MG63 (cell line): ENCODE measurements around the gene PTPRU. TPM values are rescaled to one million over a fixed set of nuclear protein-coding genes. Genes with fewer than 3 reads are reported as not detected.

ENCODE experiments used
- DNase-seq: peaks from one replicate; pipeline ENCODE4 v3.0.0-alpha.2; 2020
- H3K27me3 ChIP-seq: fragments of 250-450 bp; sonication (Bioruptor Pico); 2 replicates; pipeline ENCODE4 v1.5.1; 2020; ENCODE audit warnings: mild to moderate bottlenecking, moderate library complexity
- H3K36me3 ChIP-seq: fragments of 250-450 bp; sonication (Bioruptor Pico); 2 replicates; pipeline ENCODE4 v1.5.1; 2020; ENCODE audit warnings: mild to moderate bottlenecking, moderate library complexity
- H3K4me3 ChIP-seq: fragments of 250-450 bp; sonication (Bioruptor Pico); 2 replicates; pipeline ENCODE4 v1.5.1; 2020; ENCODE audit warnings: mild to moderate bottlenecking, moderate library complexity
- H3K9me3 ChIP-seq: fragments of 250-450 bp; sonication (Bioruptor Pico); 2 replicates; pipeline ENCODE4 v1.5.1; 2020; ENCODE audit warnings: mild to moderate bottlenecking, moderate library complexity
- total RNA-seq: library from RNA; depleted of rRNA; stranded (reverse); fragments of >200 nt; shearing (Covaris generic); gene quantifications from 2 replicates; pipeline ENCODE4 v1.2.3, GENCODE V29; 2014; ENCODE audit warnings: low replicate concordance

Gene PTPRU
- total RNA-seq, 1 experiment from 2014 or later: 6.4 TPM

DNA sequence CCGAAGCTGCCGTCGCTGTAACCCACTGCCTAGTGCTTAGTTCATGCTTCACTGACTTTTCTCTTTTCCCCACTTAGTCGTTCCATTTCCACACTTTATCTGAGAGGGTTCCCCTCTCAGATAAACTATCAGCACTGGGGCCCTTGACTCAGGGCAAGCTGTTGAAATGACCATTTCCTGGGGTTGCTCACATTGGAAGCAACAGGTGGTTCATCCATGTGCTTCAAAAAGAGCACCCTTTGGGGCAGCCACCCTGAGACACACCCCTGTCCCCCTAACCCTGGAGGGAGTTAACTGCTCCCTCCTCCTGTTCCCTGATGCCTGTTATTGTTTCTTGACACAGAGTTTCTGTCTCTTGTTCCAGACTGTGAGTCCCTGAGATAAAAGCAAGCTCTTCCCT lies 107.2 kb downstream of the PTPRU start:
- Histone ChIP-seq H3K27me3 (no peaks in the 10 kb centered on the region), H3K36me3 (no peaks in the 10 kb centered on the region), H3K9me3 (no peaks in the 10 kb centered on the region), H3K4me3 (no peak overlapping the region)
- DNase-seq: no peak

- Histone ChIP-seq H3K4me3 (no peak overlapping the region), H3K27me3 (no peaks in the 10 kb centered on the region), H3K9me3 (no peaks in the 10 kb centered on the region), H3K36me3 (no peaks in the 10 kb centered on the region)
- DNase-seq: no peak
These were observed 107.6 kb downstream of the PTPRU start for GRCh38 chr1:29343908-29344307.

- H3K4me3 ChIP-seq: no peak overlapping the region
- no peaks in the 10 kb centered on the region for H3K27me3 ChIP-seq
- no peaks in the 10 kb centered on the region for H3K36me3 ChIP-seq
- no peaks in the 10 kb centered on the region for H3K9me3 ChIP-seq
- no peak for DNase-seq
These were observed 108.0 kb downstream of the PTPRU start for GRCh38 chr1:29344336-29344735.

- no peaks in the 10 kb centered on the region for H3K36me3 ChIP-seq
- no peak overlapping the region for H3K4me3 ChIP-seq
- no peak for DNase-seq
- H3K27me3 ChIP-seq: no peaks in the 10 kb centered on the region
- H3K9me3 ChIP-seq: no peaks in the 10 kb centered on the region
These were observed 110.3 kb downstream of the PTPRU start for GRCh38 chr1:29346576-29346975.

- no peak overlapping the region for H3K4me3 ChIP-seq
- no peaks in the 10 kb centered on the region for H3K9me3 ChIP-seq
- no peaks in the 10 kb centered on the region for H3K36me3 ChIP-seq
- no peaks in the 10 kb centered on the region for H3K27me3 ChIP-seq
- no peak for DNase-seq
These were observed 113.7 kb downstream of the PTPRU start for GRCh38 chr1:29349871-29350491.

DNA sequence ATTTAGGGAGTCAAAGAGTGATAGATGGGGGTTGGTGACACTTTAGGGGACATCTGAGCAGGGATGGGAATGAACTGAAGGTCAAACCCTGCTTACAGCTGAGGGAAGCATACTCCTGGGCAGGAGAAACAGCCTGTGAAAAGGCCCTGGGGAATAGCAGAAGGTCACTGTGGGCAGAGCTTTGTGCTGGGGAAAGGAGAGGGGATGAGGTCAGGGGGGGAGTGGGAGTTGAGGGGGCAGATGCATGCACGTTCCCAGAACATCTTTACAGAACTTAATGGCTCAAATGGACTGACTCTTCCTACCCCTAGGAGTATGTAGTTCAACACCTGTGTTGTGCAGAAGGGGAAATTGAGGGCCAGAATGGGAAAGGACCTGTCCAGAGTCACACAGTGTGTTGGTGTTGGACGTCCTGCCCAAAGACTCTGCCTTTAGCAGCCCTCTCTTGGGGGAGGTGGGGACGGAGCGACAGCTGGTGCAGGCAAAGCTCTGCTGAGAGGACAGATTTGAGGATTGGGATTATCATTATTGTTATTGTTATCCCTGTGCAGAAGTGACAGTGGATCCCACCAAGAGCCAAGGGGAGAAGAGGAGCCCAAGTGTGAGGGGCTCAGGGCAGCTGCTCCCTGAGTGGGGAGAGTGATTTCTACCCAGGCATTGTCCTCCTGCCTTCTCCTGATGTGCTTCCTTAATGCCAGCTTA lies 116.5 kb downstream of the PTPRU start:
- no peaks in the 10 kb centered on the region for H3K9me3 ChIP-seq
- H3K36me3 ChIP-seq: no peaks in the 10 kb centered on the region
- DNase-seq: no peak
- no peaks in the 10 kb centered on the region for H3K27me3 ChIP-seq
- H3K4me3 ChIP-seq: no peak overlapping the region

DNA sequence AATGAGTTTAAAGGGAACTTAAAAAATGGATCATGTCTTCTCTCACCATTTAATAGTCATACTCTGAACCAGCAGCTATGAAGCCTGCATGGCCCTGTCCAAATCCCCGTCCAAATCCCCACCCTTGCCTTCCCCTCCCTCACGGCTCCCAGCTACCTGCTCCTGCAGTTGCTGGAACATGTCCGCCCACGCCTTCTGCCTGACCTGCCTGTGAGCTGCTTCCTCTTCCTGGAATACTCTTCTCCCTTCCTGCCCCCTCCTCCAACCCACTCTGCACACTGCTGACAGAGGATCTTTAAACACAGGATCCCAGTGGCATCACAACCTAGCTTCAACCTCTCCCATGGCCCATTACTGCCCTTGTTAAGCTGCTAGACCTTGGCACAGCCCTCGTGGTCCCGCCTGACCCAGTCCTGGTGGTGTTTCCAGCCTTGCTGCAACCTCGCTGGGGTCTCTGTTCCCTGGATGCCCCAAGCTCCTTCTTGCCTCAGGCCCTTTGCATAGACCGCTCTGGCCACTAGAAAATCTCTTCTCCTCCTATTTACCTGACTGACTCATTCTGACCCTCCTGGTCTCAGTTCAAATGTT lies 118.3 kb downstream of the PTPRU start:
- Histone ChIP-seq H3K4me3 (no peak overlapping the region), H3K27me3 (no peaks in the 10 kb centered on the region), H3K9me3 (no peaks in the 10 kb centered on the region), H3K36me3 (no peaks in the 10 kb centered on the region)
- DNase-seq: no peak

- DNase-seq: no peak
- no peaks in the 10 kb centered on the region for H3K36me3 ChIP-seq
- no peaks in the 10 kb centered on the region for H3K27me3 ChIP-seq
- no peaks in the 10 kb centered on the region for H3K9me3 ChIP-seq
- H3K4me3 ChIP-seq: no peak overlapping the region
These were observed 119.1 kb downstream of the PTPRU start for GRCh38 chr1:29355375-29355774.

DNA sequence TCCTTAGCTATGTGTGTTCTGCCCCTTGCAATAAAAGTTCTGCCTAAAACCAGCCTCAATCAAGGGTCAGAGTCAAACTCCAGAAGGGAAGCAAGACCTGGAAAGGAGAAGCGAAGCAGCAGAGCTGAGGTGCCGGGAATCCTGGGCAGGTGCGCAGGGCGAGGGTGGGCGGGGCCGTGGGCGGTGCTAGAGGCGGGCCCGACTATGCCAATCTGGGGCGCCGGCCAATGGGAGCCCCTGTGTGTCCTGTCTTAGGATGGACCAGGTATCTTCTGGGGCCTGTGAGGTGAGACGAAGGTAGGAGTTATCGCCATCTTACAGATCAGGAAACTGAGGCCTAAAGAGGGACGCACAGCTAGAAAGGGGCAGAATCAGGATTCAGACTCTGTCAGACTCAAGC lies 120.3 kb downstream of the PTPRU start:
- no peak for DNase-seq
- H3K4me3 ChIP-seq: no peak overlapping the region
- no peaks in the 10 kb centered on the region for H3K36me3 ChIP-seq
- no peaks in the 10 kb centered on the region for H3K27me3 ChIP-seq
- H3K9me3 ChIP-seq: no peaks in the 10 kb centered on the region

- Histone ChIP-seq H3K36me3 (no peaks in the 10 kb centered on the region), H3K9me3 (no peaks in the 10 kb centered on the region), H3K4me3 (no peak overlapping the region), H3K27me3 (no peaks in the 10 kb centered on the region)
- DNase-seq: no peak
These were observed 121.1 kb downstream of the PTPRU start for GRCh38 chr1:29357452-29357851.

DNA sequence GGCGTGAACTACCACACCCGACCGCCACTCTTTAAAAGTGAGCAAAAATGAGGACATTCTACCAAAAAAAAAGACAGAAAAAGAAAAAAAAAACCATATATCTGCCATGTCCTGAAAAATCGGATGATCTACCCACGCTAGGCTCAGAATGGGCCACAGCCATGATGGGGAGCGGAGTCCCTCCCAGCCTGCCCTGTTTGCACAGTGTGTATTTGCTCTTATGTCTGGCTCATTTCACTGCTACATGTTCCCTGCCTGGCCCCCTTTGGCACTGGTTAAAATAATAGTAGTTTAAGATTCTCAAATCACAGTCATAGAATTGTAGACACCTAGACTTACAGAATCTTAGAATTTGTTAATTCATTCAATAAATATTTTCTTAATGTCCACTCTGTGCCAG lies 121.9 kb downstream of the PTPRU start:
- Histone ChIP-seq H3K4me3 (no peak overlapping the region), H3K9me3 (no peaks in the 10 kb centered on the region), H3K27me3 (no peaks in the 10 kb centered on the region), H3K36me3 (no peaks in the 10 kb centered on the region)
- no peak for DNase-seq

- Histone ChIP-seq H3K9me3 (no peaks in the 10 kb centered on the region), H3K4me3 (no peak overlapping the region), H3K36me3 (no peaks in the 10 kb centered on the region), H3K27me3 (no peaks in the 10 kb centered on the region)
- no peak for DNase-seq
These were observed 124.4 kb downstream of the PTPRU start for GRCh38 chr1:29360768-29361167.

- Histone ChIP-seq H3K4me3 (no peak overlapping the region), H3K36me3 (no peaks in the 10 kb centered on the region), H3K27me3 (no peaks in the 10 kb centered on the region), H3K9me3 (no peaks in the 10 kb centered on the region)
- DNase-seq: no peak
These were observed 125.4 kb downstream of the PTPRU start for GRCh38 chr1:29361686-29362085.

GRCh38 chr1:29362116-29362515 lies 125.8 kb downstream of the PTPRU start:
- Histone ChIP-seq H3K36me3 (no peaks in the 10 kb centered on the region), H3K4me3 (no peak overlapping the region), H3K27me3 (no peaks in the 10 kb centered on the region), H3K9me3 (no peaks in the 10 kb centered on the region)
- no peak for DNase-seq

DNA sequence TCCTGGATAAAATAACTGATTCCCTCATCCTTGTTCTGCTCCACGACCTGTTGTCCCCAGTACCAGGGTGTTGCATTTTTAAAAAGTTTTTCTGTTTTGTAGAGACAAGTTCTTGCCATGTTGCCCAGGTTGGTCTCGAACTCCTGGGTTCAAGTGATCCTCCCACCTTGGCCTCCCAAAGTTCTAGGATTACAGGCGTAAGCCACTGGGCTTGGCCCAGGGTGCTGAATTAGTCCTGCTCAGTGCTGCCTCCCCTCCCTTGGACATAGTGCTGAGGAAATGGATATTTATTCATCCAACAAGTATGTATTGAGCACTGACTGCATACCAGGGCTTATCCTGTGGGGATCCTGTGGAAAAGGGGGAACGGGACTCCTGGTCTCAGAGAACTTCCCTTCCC lies 126.4 kb downstream of the PTPRU start:
- DNase-seq: no peak
- H3K36me3 ChIP-seq: no peaks in the 10 kb centered on the region
- H3K27me3 ChIP-seq: no peaks in the 10 kb centered on the region
- no peak overlapping the region for H3K4me3 ChIP-seq
- no peaks in the 10 kb centered on the region for H3K9me3 ChIP-seq

DNA sequence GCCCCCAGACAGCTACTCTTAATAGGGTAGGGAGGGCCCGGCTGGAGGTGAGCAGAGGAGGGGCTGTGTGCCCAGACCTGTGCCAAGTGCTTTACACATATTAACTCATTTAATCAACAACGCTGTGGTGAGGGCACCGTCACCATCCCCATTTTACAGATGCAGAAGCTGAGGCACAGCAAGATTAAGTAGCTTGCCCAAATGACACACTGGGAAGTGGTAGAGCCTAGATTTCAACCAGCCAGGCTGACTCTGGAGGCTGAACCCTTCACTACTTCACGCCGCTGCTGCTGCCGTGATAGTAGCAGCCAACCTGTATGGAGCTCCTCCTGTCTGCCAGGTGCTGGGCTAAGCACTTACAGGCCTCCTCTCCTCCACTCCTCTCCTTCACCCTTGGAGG lies 127.2 kb downstream of the PTPRU start:
- Histone ChIP-seq H3K4me3 (no peak overlapping the region), H3K27me3 (no peaks in the 10 kb centered on the region), H3K36me3 (no peaks in the 10 kb centered on the region), H3K9me3 (no peaks in the 10 kb centered on the region)
- no peak for DNase-seq

DNA sequence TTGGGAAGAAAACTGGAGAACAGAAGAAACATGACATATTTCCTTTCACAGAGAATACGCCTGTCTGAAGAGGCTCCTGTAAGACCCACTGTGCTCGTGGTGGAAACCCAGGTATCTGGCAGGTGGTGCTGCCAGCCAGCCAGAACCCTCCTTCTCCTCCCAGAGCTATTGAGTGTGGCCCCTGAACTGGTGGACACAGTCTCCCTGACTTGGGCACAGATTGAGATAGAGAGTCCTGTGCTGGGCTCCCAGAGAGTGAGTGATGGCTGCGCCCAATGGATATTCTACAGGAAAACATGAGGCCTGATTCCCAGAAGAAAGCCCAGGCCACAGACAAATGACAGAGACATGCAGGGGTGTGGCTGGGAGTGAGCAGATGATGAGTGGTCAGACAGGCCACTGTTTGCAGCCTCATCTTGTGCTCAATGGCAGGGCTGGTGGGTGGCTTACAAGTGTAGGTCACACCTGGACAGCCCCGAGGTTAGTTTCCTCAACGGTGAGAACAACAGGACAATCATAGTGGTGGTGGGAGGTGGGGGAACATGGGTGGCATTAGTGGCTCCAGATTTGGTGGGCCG lies 127.9 kb downstream of the PTPRU start:
- Histone ChIP-seq H3K36me3 (no peaks in the 10 kb centered on the region), H3K27me3 (no peaks in the 10 kb centered on the region), H3K9me3 (no peaks in the 10 kb centered on the region), H3K4me3 (no peak overlapping the region)
- DNase-seq: no peak
